Panc1 (cell line): ENCODE results near the gene DBH. TPM values are rescaled to one million over a fixed set of nuclear protein-coding genes. Genes with fewer than 3 reads are reported as not detected.
"Not testable (repeated sequence)": the region's sequence is repeated elsewhere in the genome, so short reads cannot be mapped to it uniquely, and the experiment has no call there.

ENCODE experiments used
- ATAC-seq: fragments of 200-7000 bp; cut with Tn5 transposase; 2 replicates; pipeline ENCODE4 v1.9.1; 2020; ENCODE audit warnings: mild to moderate bottlenecking, moderate library complexity
- BruUV-seq: library from RNA; stranded (reverse); fragments of 400-500 nt; replicated peaks from 2 replicates; lab custom pipeline; 2021; lab: Mats Ljungman, UMichigan
- CTCF ChIA-PET: fragments of 300-600 bp; sonication (Branson Sonifier 250); formaldehyde crosslinking; loops from one replicate; lab custom pipeline; 2022; ENCODE audit warnings: antibody characterized with exemption; lab: Charles Lee
- POLR2A ChIA-PET: fragments of 300-600 bp; sonication (Branson Sonifier 250); formaldehyde crosslinking; loops from one replicate; lab custom pipeline; 2022; ENCODE audit warnings: antibody characterized with exemption; lab: Charles Lee
- DNase-seq: peaks from one replicate; pipeline ENCODE4 v3.0.0-alpha.2; 2010; ENCODE audit warnings: low read depth, low spot score
- H3K27ac ChIP-seq: 2 replicates; pipeline ENCODE4 v1.5.1; 2011; ENCODE audit warnings: mild to moderate bottlenecking, low read length, inconsistent platforms
- H3K27me3 ChIP-seq: fragments of 200-500 bp; sonication (Bioruptor generic); 2 replicates; pipeline ENCODE4 v1.6.0; 2014; ENCODE audit warnings: low read length, inconsistent platforms; ENCODE audit not compliant: control insufficient read depth, insufficient read depth
- H3K36me3 ChIP-seq: fragments of 200-500 bp; sonication (Bioruptor generic); 2 replicates; pipeline ENCODE4 v1.5.1; 2014; ENCODE audit warnings: inconsistent platforms, mild to moderate bottlenecking, low read length, moderate library complexity; ENCODE audit not compliant: control insufficient read depth, insufficient read depth
- H3K4me1 ChIP-seq: 2 replicates; pipeline ENCODE4 v1.5.1; 2011; ENCODE audit warnings: inconsistent platforms, mild to moderate bottlenecking, low read length, moderate library complexity; ENCODE audit not compliant: control insufficient read depth, insufficient read depth
- H3K4me3 ChIP-seq, 2 experiments: 2 replicates each; pipeline ENCODE4 v1.5.1; 2011 to 2012; ENCODE audit warnings: low read depth in 2 of 2, low read length in 2 of 2, mild to moderate bottlenecking in 2 of 2, inconsistent platforms in 1 of 2, moderate library complexity in 1 of 2
- H3K9me3 ChIP-seq: fragments of 200-500 bp; sonication (Bioruptor generic); 2 replicates; pipeline ENCODE4 v1.5.1; 2014; ENCODE audit warnings: low read depth, mild to moderate bottlenecking, inconsistent platforms, low read length, moderate library complexity; ENCODE audit not compliant: control insufficient read depth, insufficient read depth
- POLR2AphosphoS5 ChIP-seq: IDR thresholded peaks from 2 replicates; pipeline ENCODE4 v1.6.1; 2012; ENCODE audit warnings: mild to moderate bottlenecking, low read depth, low read length, moderate library complexity
- SIN3A ChIP-seq: IDR thresholded peaks from 2 replicates; pipeline ENCODE4 v1.6.1; 2012; ENCODE audit warnings: low read depth, mild to moderate bottlenecking, low read length, moderate library complexity, borderline replicate concordance; ENCODE audit not compliant: insufficient read depth
- TCF7L2 ChIP-seq: IDR thresholded peaks from 2 replicates; pipeline ENCODE4 v1.6.1; 2011; ENCODE audit warnings: mild to moderate bottlenecking, low read depth, low read length, inconsistent platforms
- in situ Hi-C: cut with HindIII; loops from 2 replicates; pipeline ENCODE4 v1.10.0; 2016; ENCODE audit warnings: low sequenced_read_pairs, low pct_unique_long_range_greater_than_20kb
- intact Hi-C: fragments of 100-400 bp; cut with micrococcal nuclease; formaldehyde crosslinking; loops from one replicate; pipeline ENCODE4 v1.10.0; 2022; ENCODE audit not compliant: unreplicated experiment
- total RNA-seq: library from RNA; stranded (reverse); gene quantifications from one replicate; pipeline ENCODE4 v1.2.1, GENCODE V29; 2021; ENCODE audit not compliant: unreplicated experiment
- TF ChIP-seq, protein P1 (sequence below): fragments of 450-650 bp; IDR thresholded peaks from 2 replicates; pipeline ENCODE4 v1.5.1; 2017; ENCODE audit warnings: mild to moderate bottlenecking
- TF ChIP-seq, protein P2 (sequence below), 2 experiments: IDR thresholded peaks; 2 replicates each; pipeline ENCODE4 v1.6.1; 2011 to 2012; ENCODE audit warnings: low read depth in 2 of 2, control low read depth in 1 of 2, low read length in 1 of 2, mild to moderate bottlenecking in 1 of 2, moderate library complexity in 1 of 2; ENCODE audit not compliant: insufficient read depth in 1 of 2

DBH gene
- total RNA-seq, 1 experiment from 2014 or later: not detected

DNA sequence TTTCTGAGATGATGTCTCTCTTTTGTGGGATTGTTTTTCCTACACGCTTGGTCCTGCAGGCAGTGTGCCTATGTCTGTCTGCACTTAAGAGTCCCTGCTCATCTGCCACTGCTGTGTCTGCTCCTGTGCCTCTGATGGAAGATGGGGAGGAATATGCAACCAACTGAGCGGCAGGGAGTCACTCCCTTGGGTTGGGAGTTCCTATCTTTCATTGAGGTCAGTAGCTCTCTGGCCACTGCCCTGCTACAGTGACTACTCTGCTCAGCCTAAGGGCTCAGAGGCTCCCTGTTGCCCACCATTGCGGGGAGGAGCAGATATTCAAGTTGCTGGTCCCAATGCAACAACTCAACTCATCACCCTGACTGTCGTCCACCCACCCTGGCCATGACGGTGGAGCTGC lies 13.6 kb upstream of the DBH start:
- H3K27me3 ChIP-seq: peaks cover 4% of the 10 kb centered on the region
- in situ Hi-C loops: no loop called here
- BruUV-seq: no TSS peak
- DNase-seq (no peak), ATAC-seq (no peak)
- H3K36me3 ChIP-seq: no peaks in the 10 kb centered on the region
- intact Hi-C loops: no loop called here
- TF ChIP-seq, protein P1, sequence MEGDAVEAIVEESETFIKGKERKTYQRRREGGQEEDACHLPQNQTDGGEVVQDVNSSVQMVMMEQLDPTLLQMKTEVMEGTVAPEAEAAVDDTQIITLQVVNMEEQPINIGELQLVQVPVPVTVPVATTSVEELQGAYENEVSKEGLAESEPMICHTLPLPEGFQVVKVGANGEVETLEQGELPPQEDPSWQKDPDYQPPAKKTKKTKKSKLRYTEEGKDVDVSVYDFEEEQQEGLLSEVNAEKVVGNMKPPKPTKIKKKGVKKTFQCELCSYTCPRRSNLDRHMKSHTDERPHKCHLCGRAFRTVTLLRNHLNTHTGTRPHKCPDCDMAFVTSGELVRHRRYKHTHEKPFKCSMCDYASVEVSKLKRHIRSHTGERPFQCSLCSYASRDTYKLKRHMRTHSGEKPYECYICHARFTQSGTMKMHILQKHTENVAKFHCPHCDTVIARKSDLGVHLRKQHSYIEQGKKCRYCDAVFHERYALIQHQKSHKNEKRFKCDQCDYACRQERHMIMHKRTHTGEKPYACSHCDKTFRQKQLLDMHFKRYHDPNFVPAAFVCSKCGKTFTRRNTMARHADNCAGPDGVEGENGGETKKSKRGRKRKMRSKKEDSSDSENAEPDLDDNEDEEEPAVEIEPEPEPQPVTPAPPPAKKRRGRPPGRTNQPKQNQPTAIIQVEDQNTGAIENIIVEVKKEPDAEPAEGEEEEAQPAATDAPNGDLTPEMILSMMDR: no peak
- TF ChIP-seq TCF7L2 (no peak), POLR2AphosphoS5 (no peak), SIN3A (no peak)
- TF ChIP-seq, protein P2, sequence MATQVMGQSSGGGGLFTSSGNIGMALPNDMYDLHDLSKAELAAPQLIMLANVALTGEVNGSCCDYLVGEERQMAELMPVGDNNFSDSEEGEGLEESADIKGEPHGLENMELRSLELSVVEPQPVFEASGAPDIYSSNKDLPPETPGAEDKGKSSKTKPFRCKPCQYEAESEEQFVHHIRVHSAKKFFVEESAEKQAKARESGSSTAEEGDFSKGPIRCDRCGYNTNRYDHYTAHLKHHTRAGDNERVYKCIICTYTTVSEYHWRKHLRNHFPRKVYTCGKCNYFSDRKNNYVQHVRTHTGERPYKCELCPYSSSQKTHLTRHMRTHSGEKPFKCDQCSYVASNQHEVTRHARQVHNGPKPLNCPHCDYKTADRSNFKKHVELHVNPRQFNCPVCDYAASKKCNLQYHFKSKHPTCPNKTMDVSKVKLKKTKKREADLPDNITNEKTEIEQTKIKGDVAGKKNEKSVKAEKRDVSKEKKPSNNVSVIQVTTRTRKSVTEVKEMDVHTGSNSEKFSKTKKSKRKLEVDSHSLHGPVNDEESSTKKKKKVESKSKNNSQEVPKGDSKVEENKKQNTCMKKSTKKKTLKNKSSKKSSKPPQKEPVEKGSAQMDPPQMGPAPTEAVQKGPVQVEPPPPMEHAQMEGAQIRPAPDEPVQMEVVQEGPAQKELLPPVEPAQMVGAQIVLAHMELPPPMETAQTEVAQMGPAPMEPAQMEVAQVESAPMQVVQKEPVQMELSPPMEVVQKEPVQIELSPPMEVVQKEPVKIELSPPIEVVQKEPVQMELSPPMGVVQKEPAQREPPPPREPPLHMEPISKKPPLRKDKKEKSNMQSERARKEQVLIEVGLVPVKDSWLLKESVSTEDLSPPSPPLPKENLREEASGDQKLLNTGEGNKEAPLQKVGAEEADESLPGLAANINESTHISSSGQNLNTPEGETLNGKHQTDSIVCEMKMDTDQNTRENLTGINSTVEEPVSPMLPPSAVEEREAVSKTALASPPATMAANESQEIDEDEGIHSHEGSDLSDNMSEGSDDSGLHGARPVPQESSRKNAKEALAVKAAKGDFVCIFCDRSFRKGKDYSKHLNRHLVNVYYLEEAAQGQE (IDR thresholded peaks at IDR 0.05; ENCODE audit: insufficient read depth in 1 of 2, low read depth in 2 of 2, low read length in 1 of 2): no peak
- no peaks in the 10 kb centered on the region for H3K4me1 ChIP-seq
- no peak overlapping the region for H3K27ac ChIP-seq
- no peak overlapping the region for H3K4me3 ChIP-seq
- ChIA-PET CTCF (no interaction called here), POLR2A (no interaction called here)
- no peaks in the 10 kb centered on the region for H3K9me3 ChIP-seq

DNA sequence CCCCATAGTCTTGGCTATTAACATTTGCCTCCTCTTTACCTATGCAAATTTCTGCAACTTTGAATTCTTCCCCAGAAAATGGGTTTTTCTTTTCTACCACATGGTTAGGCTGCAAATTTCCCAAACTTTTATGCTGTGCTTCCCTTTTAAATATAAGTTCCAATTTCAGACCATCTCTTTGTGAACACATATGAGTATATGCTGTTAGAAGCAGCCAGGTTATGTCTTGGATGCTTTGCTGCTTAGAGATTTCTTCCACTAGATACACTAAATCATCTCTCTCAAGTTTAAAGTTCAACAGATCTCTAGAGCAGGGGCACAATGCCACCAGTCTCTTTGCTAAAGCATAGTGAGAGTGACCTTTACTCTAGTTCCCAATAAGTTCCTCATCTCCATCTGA lies 10.2 kb upstream of the DBH start:
- not testable (repeated sequence) for H3K27me3 ChIP-seq, ATAC-seq

DNA sequence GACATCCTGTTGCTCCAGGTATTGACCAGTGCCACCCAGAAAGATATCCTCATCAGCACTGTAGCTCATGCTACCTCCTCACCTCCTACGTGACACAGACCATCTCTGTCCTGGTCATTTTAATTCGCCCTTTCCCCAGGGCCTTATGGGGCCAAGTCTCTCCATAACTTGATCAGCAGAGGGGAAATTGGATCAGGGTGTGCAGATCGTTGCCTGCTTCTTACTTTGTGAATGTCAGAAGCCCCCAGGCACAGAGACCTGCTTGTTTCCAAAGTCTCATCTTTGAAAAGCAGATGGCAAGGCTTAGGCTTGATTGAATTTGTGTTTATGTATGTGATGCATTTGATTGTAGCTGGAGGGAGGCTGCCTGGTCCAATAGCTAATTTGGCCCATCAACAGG lies 8.8 kb upstream of the DBH start:
- Histone ChIP-seq H3K27me3 (no peaks in the 10 kb centered on the region), H3K36me3 (no peaks in the 10 kb centered on the region), H3K4me1 (no peaks in the 10 kb centered on the region), H3K9me3 (no peaks in the 10 kb centered on the region), H3K27ac (no peak overlapping the region), H3K4me3 (no peak overlapping the region)
- TF ChIP-seq TCF7L2: no peak
- TF ChIP-seq, protein P1: no peak
- TF ChIP-seq SIN3A: no peak
- TF ChIP-seq POLR2AphosphoS5: no peak
- TF ChIP-seq, protein P2 (IDR thresholded peaks at IDR 0.05; ENCODE audit: insufficient read depth in 1 of 2, low read depth in 2 of 2, low read length in 1 of 2): no peak
- in situ Hi-C loops (no loop called here), intact Hi-C loops (no loop called here)
- CTCF ChIA-PET: no interaction called here
- POLR2A ChIA-PET: no interaction called here
- no peak for ATAC-seq
- BruUV-seq: no TSS peak
- no peak for DNase-seq

More for the DNA sequence above, 10.2 kb upstream of the DBH start:
- H3K4me1 ChIP-seq, DNase-seq, H3K9me3 ChIP-seq, in situ Hi-C loops, H3K36me3 ChIP-seq, intact Hi-C loops, H3K27ac ChIP-seq, CTCF ChIA-PET, BruUV-seq, POLR2A ChIA-PET, H3K4me3 ChIP-seq: not testable (repeated sequence)
